SU-DHL-6 (cell line): ENCODE measurements around the gene COBL.

Source experiments
- H2AFZ ChIP-seq: fragments of 200-600 bp; sonication (generic); 2 replicates; pipeline ENCODE4 v1.6.1; 2014; ENCODE audit warnings: low read depth, mild to moderate bottlenecking, moderate library complexity, mixed read lengths, antibody characterized with exemption, low read length; ENCODE audit not compliant: severe bottlenecking
- H3F3A ChIP-seq: fragments of 200-600 bp; shearing (Covaris generic); 2 replicates; pipeline ENCODE4 v1.6.0; 2016; ENCODE audit warnings: antibody characterized with exemption, mild to moderate bottlenecking; ENCODE audit not compliant: insufficient read depth
- H3K27ac ChIP-seq: fragments of 200-600 bp; sonication (generic); 2 replicates; pipeline ENCODE4 v1.5.1; 2016; ENCODE audit warnings: low read depth, mild to moderate bottlenecking, low read length, moderate library complexity, mixed read lengths
- H3K27me3 ChIP-seq: fragments of 200-600 bp; sonication (generic), shearing (Covaris generic); 2 replicates; pipeline ENCODE4 v1.6.0; 2014; ENCODE audit warnings: mild to moderate bottlenecking, low read length
- H3K36me3 ChIP-seq: fragments of 200-600 bp; sonication (generic); 2 replicates; pipeline ENCODE4 v1.6.1; 2014; ENCODE audit warnings: mild to moderate bottlenecking, low read length, mixed read lengths
- H3K4me2 ChIP-seq: fragments of 300-600, 200-600 bp; shearing (Covaris generic), sonication (generic); 2 replicates; pipeline ENCODE4 v1.6.0; 2014; ENCODE audit warnings: low read length, low read depth, mild to moderate bottlenecking; ENCODE audit not compliant: poor library complexity, severe bottlenecking
- H3K4me3 ChIP-seq: fragments of 200-600 bp; sonication (generic); 2 replicates; pipeline ENCODE4 v1.5.1; 2014; ENCODE audit warnings: antibody characterized with exemption, low read length, mild to moderate bottlenecking, mixed read lengths; ENCODE audit not compliant: insufficient read depth, poor library complexity, severe bottlenecking
- H3K79me2 ChIP-seq: fragments of 200-600 bp; sonication (generic); 2 replicates; pipeline ENCODE4 v1.6.1; 2014; ENCODE audit warnings: mild to moderate bottlenecking, low read length, moderate library complexity; ENCODE audit not compliant: insufficient read depth
- H3K9ac ChIP-seq: fragments of 200-600 bp; sonication (generic); 2 replicates; pipeline ENCODE4 v1.7.0; 2014; ENCODE audit warnings: mild to moderate bottlenecking, low read length
- H3K9me2 ChIP-seq: fragments of 200-600 bp; sonication (generic); replicated peaks from 2 replicates; pipeline ENCODE4 v1.6.1; 2014; ENCODE audit warnings: low read length; ENCODE audit not compliant: insufficient read depth
- H3K9me3 ChIP-seq: fragments of 200-600 bp; sonication (generic); 2 replicates; pipeline ENCODE4 v1.6.1; 2014; ENCODE audit warnings: low read length, mixed read lengths; ENCODE audit not compliant: insufficient read depth
- H4K20me1 ChIP-seq: fragments of 200-600 bp; sonication (generic); 2 replicates; pipeline ENCODE4 v1.6.1; 2014; ENCODE audit warnings: low read depth, mild to moderate bottlenecking, antibody characterized with exemption, low read length, moderate library complexity, mixed read lengths
- EZH2phosphoT487 ChIP-seq: fragments of 200-600 bp; sonication (generic), shearing (Covaris generic); conservative IDR thresholded peaks from 2 replicates; pipeline ENCODE4 v1.6.1; 2018; ENCODE audit warnings: mild to moderate bottlenecking, antibody characterized with exemption, low read length, moderate library complexity, mixed read lengths
- TF ChIP-seq, protein P1 (sequence below): fragments of 200-600 bp; sonication (generic); IDR thresholded peaks from one replicate; pipeline ENCODE4 v1.5.1; 2017; ENCODE audit warnings: antibody characterized with exemption, mild to moderate bottlenecking, low read length, moderate library complexity; ENCODE audit not compliant: insufficient read depth, poor library complexity, severe bottlenecking

COBL gene

DNA sequence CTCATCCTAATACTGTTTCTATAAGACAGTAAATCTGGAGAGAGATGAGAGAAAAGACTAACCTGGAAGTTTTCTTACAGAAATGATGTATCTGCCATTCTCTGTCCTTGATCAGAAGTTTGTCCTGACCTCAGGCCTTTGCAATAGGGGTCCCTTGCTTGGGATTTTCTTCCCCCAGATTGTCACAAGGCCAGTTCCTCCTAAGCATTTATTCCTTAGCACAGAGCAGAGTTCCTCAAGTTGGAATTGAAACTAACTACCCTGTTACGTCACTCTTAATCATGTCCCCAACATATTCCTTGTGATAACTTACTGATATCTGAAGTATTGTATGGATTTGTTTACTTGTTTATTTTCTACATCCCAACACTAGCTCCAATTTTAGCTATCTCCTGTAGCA is 202.1 kb downstream of the COBL start:
- H3K4me2 ChIP-seq, result no peak overlapping the region

GRCh38 chr7:51113962-51114361 is 202.6 kb downstream of the COBL start:
- H3K4me3 ChIP-seq, result no peak overlapping the region
- H3K27ac ChIP-seq, result no peak overlapping the region
- H3K36me3 ChIP-seq, result no peaks in the 10 kb centered on the region
- no peak overlapping the region for H3K4me2 ChIP-seq
- H2AFZ ChIP-seq, result no peak overlapping the region
- H3K27me3 ChIP-seq, result peaks cover 3% of the 10 kb centered on the region; the same call in 1 of the 2 replicates
- H3K9me3 ChIP-seq, result no peaks in the 10 kb centered on the region
- H4K20me1 ChIP-seq, result no peaks in the 10 kb centered on the region
- H3K79me2 ChIP-seq, result no peaks in the 10 kb centered on the region
- H3K9me2 ChIP-seq, result no peaks in the 10 kb centered on the region
- TF ChIP-seq EZH2phosphoT487, result no peak
- TF ChIP-seq, protein P1, sequence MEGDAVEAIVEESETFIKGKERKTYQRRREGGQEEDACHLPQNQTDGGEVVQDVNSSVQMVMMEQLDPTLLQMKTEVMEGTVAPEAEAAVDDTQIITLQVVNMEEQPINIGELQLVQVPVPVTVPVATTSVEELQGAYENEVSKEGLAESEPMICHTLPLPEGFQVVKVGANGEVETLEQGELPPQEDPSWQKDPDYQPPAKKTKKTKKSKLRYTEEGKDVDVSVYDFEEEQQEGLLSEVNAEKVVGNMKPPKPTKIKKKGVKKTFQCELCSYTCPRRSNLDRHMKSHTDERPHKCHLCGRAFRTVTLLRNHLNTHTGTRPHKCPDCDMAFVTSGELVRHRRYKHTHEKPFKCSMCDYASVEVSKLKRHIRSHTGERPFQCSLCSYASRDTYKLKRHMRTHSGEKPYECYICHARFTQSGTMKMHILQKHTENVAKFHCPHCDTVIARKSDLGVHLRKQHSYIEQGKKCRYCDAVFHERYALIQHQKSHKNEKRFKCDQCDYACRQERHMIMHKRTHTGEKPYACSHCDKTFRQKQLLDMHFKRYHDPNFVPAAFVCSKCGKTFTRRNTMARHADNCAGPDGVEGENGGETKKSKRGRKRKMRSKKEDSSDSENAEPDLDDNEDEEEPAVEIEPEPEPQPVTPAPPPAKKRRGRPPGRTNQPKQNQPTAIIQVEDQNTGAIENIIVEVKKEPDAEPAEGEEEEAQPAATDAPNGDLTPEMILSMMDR, result no peak
- H3K9ac ChIP-seq, result no peak overlapping the region
- H3F3A ChIP-seq, result no peaks in the 10 kb centered on the region

More for the DNA sequence above, 202.1 kb downstream of the COBL start:
- Histone ChIP-seq H3K36me3 (no peaks in the 10 kb centered on the region), H3K4me3 (no peak overlapping the region), H3K9me2 (no peaks in the 10 kb centered on the region), H4K20me1 (no peaks in the 10 kb centered on the region), H3K27me3 (peaks cover 3% of the 10 kb centered on the region; the same call in 1 of the 2 replicates), H3K9ac (no peak overlapping the region), H3K27ac (no peak overlapping the region), H2AFZ (no peak overlapping the region), H3K79me2 (no peaks in the 10 kb centered on the region), H3F3A (no peaks in the 10 kb centered on the region), H3K9me3 (no peaks in the 10 kb centered on the region)
- no peak for TF ChIP-seq EZH2phosphoT487
- TF ChIP-seq, protein P1, result no peak

DNA sequence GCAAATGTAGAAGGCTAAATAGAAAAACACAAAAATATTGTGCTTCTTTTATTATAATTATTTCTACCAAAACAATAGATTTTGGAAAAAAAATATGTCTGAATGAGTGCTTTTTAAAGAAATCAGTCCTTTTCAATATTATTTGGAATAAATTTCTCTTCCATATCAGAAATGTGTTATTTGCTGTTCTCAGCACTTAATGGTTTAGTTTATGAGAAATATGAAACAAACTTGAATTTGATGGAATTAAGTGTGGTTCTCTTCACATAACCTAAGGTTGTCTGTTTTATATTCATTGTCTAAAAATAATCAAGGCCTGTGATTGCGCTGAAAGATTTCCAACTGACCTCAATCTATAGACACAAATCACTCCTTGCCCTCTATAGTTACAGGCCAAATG is 203.0 kb downstream of the COBL start:
- no peak overlapping the region for H3K4me2 ChIP-seq
- no peaks in the 10 kb centered on the region for H3K9me3 ChIP-seq
- TF ChIP-seq, protein P1, result no peak
- TF ChIP-seq EZH2phosphoT487, result no peak
- no peak overlapping the region for H3K9ac ChIP-seq
- H3K9me2 ChIP-seq, result no peaks in the 10 kb centered on the region
- H3F3A ChIP-seq, result no peaks in the 10 kb centered on the region
- H3K36me3 ChIP-seq, result no peaks in the 10 kb centered on the region
- H4K20me1 ChIP-seq, result no peaks in the 10 kb centered on the region
- no peak overlapping the region for H2AFZ ChIP-seq
- H3K27ac ChIP-seq, result no peak overlapping the region
- no peaks in the 10 kb centered on the region for H3K79me2 ChIP-seq
- no peak overlapping the region for H3K4me3 ChIP-seq
- H3K27me3 ChIP-seq, result peaks cover 3% of the 10 kb centered on the region; the same call in 1 of the 2 replicates
